K562 (cell line): ENCODE measurements around the gene GRAMD1B. TPM values are rescaled to one million over a fixed set of nuclear protein-coding genes. Genes with fewer than 3 reads are reported as not detected.

Experiments used
- ATAC-seq: fragments of 200-7000 bp; cut with Tn5 transposase; 3 replicates; pipeline ENCODE4 v1.9.1; 2020; ENCODE audit warnings: moderate library complexity
- BruUV-seq: library from RNA; stranded (reverse); fragments of 400-500 nt; replicated peaks from 2 replicates; lab custom pipeline; 2021; lab: Mats Ljungman, UMichigan
- CTCF ChIA-PET: fragments of 300-600 bp; formaldehyde crosslinking; extraction: SDS; loops from one replicate; lab custom pipeline; 2021; ENCODE audit warnings: low intra/inter-chr PET ratio; lab: Yijun Ruan, JAX
- POLR2A ChIA-PET: fragments of 300-600, 350-650 bp; sonication (Branson Sonifier 250); formaldehyde crosslinking; extraction: SDS; loops from one replicate; lab custom pipeline; 2021; ENCODE audit warnings: antibody characterized with exemption, inconsistent platforms; lab: Yijun Ruan, JAX
- DNase-seq, 4 experiments: peaks; one replicate each; pipeline versions ENCODE4 v3.0.0 to v3.0.0-alpha.2; 2011 to 2018; ENCODE audit warnings: low spot score in 3 of 4, mixed read lengths in 3 of 4; ENCODE audit errors: extremely low read depth in 1 of 4
- FAIRE-seq: peaks from 2 replicates; lab custom pipeline; 2011; peaks lifted over from hg19 to GRCh38; lab: Jason Lieb, UNC
- H2AFZ ChIP-seq: 2 replicates; pipeline ENCODE4 v1.6.0; 2011; ENCODE audit warnings: low read depth, low read length, control low read depth, inconsistent platforms
- H3K27ac ChIP-seq: fragments of 200-600 bp; 3 replicates; pipeline ENCODE4 v1.8.0; 2011; ENCODE audit warnings: low read depth, mild to moderate bottlenecking, control low read depth, inconsistent platforms, low read length, moderate library complexity, mixed read lengths; ENCODE audit errors: extremely low read depth
- H3K27me3 ChIP-seq, 2 experiments: fragments of 300-600 bp in 1 of 2; 2 replicates in 1 of 2; 3 replicates in 1 of 2; pipeline versions ENCODE4 v1.6.0 to v1.8.0; 2011; ENCODE audit warnings: inconsistent platforms in 2 of 2, low read length in 2 of 2, mild to moderate bottlenecking in 1 of 2, mixed read lengths in 1 of 2, moderate library complexity in 1 of 2; ENCODE audit not compliant: control insufficient read depth in 2 of 2, insufficient read depth in 2 of 2
- H3K36me3 ChIP-seq: fragments of 300-600 bp; 3 replicates; pipeline ENCODE4 v1.8.0; 2011; ENCODE audit warnings: mild to moderate bottlenecking, low read length, inconsistent platforms; ENCODE audit not compliant: control insufficient read depth, insufficient read depth
- H3K4me1 ChIP-seq, 2 experiments: fragments of 200-600 bp in 1 of 2; replicated peaks in 1 of 2; 2 replicates in 1 of 2; 3 replicates in 1 of 2; pipeline versions ENCODE4 v1.5.1 to v1.8.0; 2011; ENCODE audit warnings: inconsistent platforms in 2 of 2, low read length in 2 of 2, mild to moderate bottlenecking in 1 of 2, mixed read lengths in 1 of 2, moderate library complexity in 1 of 2; ENCODE audit not compliant: control insufficient read depth in 2 of 2, insufficient read depth in 2 of 2
- H3K4me2 ChIP-seq: 2 replicates; pipeline ENCODE4 v1.6.1; 2011; ENCODE audit warnings: low read length, control low read depth, inconsistent platforms, mixed read lengths; ENCODE audit not compliant: insufficient read depth
- H3K4me3 ChIP-seq: fragments of 200-600 bp; sonication (generic), shearing (Covaris generic); 2 replicates; pipeline ENCODE4 v1.5.1; 2016; ENCODE audit warnings: control low read depth, inconsistent platforms
- H3K79me2 ChIP-seq: fragments of 200-600 bp; 3 replicates; pipeline ENCODE4 v1.8.0; 2011; ENCODE audit warnings: low read length, inconsistent platforms; ENCODE audit not compliant: control insufficient read depth, insufficient read depth
- H3K9ac ChIP-seq, 2 experiments: 2 replicates each; pipeline versions ENCODE4 v1.6.0 to v1.6.1; 2011; ENCODE audit warnings: low read depth in 2 of 2, low read length in 2 of 2, control low read depth in 1 of 2, inconsistent platforms in 1 of 2, mild to moderate bottlenecking in 1 of 2, mixed read lengths in 1 of 2; ENCODE audit not compliant: insufficient read depth in 1 of 2
- H3K9me1 ChIP-seq: one replicate; pipeline ENCODE4 v1.6.0; 2011; ENCODE audit warnings: inconsistent platforms, mild to moderate bottlenecking, low read length, moderate library complexity; ENCODE audit not compliant: control insufficient read depth, insufficient read depth
- H3K9me3 ChIP-seq: replicated peaks from 2 replicates; pipeline ENCODE4 v1.5.1; 2011; ENCODE audit warnings: low read depth, low read length, inconsistent platforms; ENCODE audit not compliant: control insufficient read depth, insufficient read depth
- H4K20me1 ChIP-seq: replicated peaks from 2 replicates; pipeline ENCODE4 v1.6.1; 2011; ENCODE audit warnings: low read length, inconsistent platforms, mixed read lengths; ENCODE audit not compliant: control insufficient read depth, insufficient read depth
- CBX5 ChIP-seq: IDR thresholded peaks from 2 replicates; pipeline ENCODE4 v1.6.1; 2014; ENCODE audit warnings: low read depth, borderline replicate concordance
- CHD4 ChIP-seq: fragments of 200-600 bp; sonication (generic); IDR thresholded peaks from 3 replicates; pipeline ENCODE4 v1.6.1; 2012; ENCODE audit warnings: low read depth, mild to moderate bottlenecking, mixed read lengths, low read length, inconsistent platforms; ENCODE audit not compliant: insufficient read depth, insufficient replicate concordance, poor library complexity, severe bottlenecking
- ETV6 ChIP-seq, 3 experiments: fragments of 150-350 bp in 1 of 3; sonication (generic) in 1 of 3; formaldehyde crosslinking in 1 of 3; IDR thresholded peaks; 2 replicates each; pipeline versions ENCODE4 v1.6.1 to v1.8.0; 2014 to 2022; ENCODE audit warnings: borderline replicate concordance in 2 of 3, low read depth in 2 of 3, antibody characterized with exemption in 1 of 3, low read length in 1 of 3, mild to moderate bottlenecking in 1 of 3, missing genetic modification reagents in 1 of 3
- KDM2B ChIP-seq: fragments of 250-450 bp; sonication (Bioruptor Pico); IDR thresholded peaks from 2 replicates; pipeline ENCODE4 v1.8.0; 2021; ENCODE audit warnings: mild to moderate bottlenecking, moderate library complexity
- MECOM ChIP-seq: fragments of 250-450 bp; sonication (Bioruptor Pico); IDR thresholded peaks from 2 replicates; pipeline ENCODE4 v1.8.0; 2022; ENCODE audit warnings: inconsistent platforms
- MEF2A ChIP-seq: IDR thresholded peaks from 2 replicates; pipeline ENCODE4 v1.6.1; 2011; ENCODE audit warnings: low read depth, mild to moderate bottlenecking, low read length, moderate library complexity; ENCODE audit not compliant: control insufficient read depth
- MIER1 ChIP-seq: fragments of 450-650 bp; IDR thresholded peaks from 2 replicates; pipeline ENCODE4 v1.6.1; 2016; ENCODE audit warnings: antibody characterized with exemption, mild to moderate bottlenecking, low read depth
- NR1H2 ChIP-seq: sonication (generic); formaldehyde crosslinking; IDR thresholded peaks from 2 replicates; pipeline ENCODE4 v1.4.0; 2020; ENCODE audit warnings: mild to moderate bottlenecking, missing genetic modification reagents
- RFX5 ChIP-seq: IDR thresholded peaks from 2 replicates; pipeline ENCODE4 v1.6.1; 2011; ENCODE audit warnings: low read depth, mild to moderate bottlenecking, improper control_type of control experiment, low read length
- ZNF507 ChIP-seq: conservative IDR thresholded peaks from 2 replicates; pipeline ENCODE4 v1.6.1; 2017; ENCODE audit warnings: missing genetic modification characterization, missing compliant biosample characterization
- WGBS: fragments of 100-300 bp; shearing (Covaris generic); methylation state at CpG from one replicate; pipeline ENCODE4 v1.1.6; 2016; ENCODE audit warnings: low coverage, mixed read lengths; ENCODE audit not compliant: insufficient coverage; ENCODE audit errors: missing lambda C conversion rate; 5-methylcytosine and 5-hydroxymethylcytosine counted together
- in situ Hi-C: fragments of 300-500 bp; cut with MboI; formaldehyde crosslinking; loops from 4 replicates; pipeline ENCODE4 v1.15.0; 2018; ENCODE audit warnings: inconsistent platforms, mixed read lengths
- intact Hi-C: fragments of 100-400 bp; cut with micrococcal nuclease; formaldehyde crosslinking; loops from 2 replicates; pipeline ENCODE4 v1.14.2; 2022
- polyA plus RNA-seq, 8 experiments: library from polyadenylated mRNA; depleted of rRNA in 4 of 8; stranded (reverse) in 5 of 8; unstranded in 3 of 8; fragments of >200 nt; fragmentation: Nextera tagmentation in 2 of 8; fragmentation: Illumina TruSeq in 1 of 8; extraction: Ambion mirVana in 2 of 8; extraction: Trizol in 1 of 8; gene quantifications; 2 replicates each; pipeline versions ENCODE4 v1.2.1 to v1.2.3, GENCODE V29; 2011 to 2014; ENCODE audit warnings: inconsistent platforms in 1 of 8, missing spikeins in 1 of 8
- total RNA-seq, 7 experiments: library from RNA; depleted of rRNA in 6 of 7; stranded (reverse); fragments of >200 nt in 6 of 7; fragmentation: Illumina TruSeq in 2 of 7; extraction: Trizol in 2 of 7; gene quantifications; 2 replicates each; pipeline versions ENCODE4 v1.2.1 to v1.2.3, GENCODE V29; 2011 to 2021; ENCODE audit warnings: low replicate concordance in 1 of 7
- TF ChIP-seq, protein P1 (sequence below), 3 experiments: IDR thresholded peaks in 2 of 3; conservative IDR thresholded peaks in 1 of 3; 2 replicates each; pipeline ENCODE4 v1.5.1; 2011 to 2012; ENCODE audit warnings: low read length in 3 of 3, mild to moderate bottlenecking in 3 of 3, control low read depth in 2 of 3, improper control_type of control experiment in 1 of 3, inconsistent platforms in 1 of 3, low read depth in 1 of 3, mixed read lengths in 1 of 3, moderate library complexity in 1 of 3; ENCODE audit not compliant: insufficient read depth in 2 of 3

The GRAMD1B gene
- total and polyA plus RNA-seq, 9 of the 15 experiments (the other 6 are each of a cell fraction or from before 2014, with no cell fraction given): 0.31 TPM; not detected in 8

DNA sequence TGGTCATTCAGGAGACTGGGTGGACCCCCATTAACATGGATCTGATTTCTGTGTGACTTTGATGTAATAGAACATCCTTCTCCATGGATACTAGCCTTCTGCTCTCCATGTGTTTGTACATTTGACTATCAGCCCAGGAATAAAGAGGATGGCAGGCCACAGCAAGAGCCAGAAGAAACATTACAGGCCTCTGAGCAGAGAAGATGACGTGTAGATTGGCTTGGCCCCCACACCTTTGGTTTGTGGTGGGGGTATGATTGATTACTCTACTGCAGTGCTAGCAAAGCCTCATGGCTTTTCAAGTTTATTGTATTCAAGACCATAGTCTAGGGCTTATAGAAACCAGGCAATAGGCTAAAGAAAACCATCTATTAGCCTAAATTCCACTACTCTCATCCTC lies 77.0 kb downstream of the GRAMD1B start:
- no peaks in the 10 kb centered on the region for H3K36me3 ChIP-seq
- FAIRE-seq: no peak
- TF ChIP-seq, protein P1, sequence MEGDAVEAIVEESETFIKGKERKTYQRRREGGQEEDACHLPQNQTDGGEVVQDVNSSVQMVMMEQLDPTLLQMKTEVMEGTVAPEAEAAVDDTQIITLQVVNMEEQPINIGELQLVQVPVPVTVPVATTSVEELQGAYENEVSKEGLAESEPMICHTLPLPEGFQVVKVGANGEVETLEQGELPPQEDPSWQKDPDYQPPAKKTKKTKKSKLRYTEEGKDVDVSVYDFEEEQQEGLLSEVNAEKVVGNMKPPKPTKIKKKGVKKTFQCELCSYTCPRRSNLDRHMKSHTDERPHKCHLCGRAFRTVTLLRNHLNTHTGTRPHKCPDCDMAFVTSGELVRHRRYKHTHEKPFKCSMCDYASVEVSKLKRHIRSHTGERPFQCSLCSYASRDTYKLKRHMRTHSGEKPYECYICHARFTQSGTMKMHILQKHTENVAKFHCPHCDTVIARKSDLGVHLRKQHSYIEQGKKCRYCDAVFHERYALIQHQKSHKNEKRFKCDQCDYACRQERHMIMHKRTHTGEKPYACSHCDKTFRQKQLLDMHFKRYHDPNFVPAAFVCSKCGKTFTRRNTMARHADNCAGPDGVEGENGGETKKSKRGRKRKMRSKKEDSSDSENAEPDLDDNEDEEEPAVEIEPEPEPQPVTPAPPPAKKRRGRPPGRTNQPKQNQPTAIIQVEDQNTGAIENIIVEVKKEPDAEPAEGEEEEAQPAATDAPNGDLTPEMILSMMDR (IDR thresholded peaks at IDR 0.05 in 2 of 3, conservative IDR thresholded peaks at IDR 0.05 in 1 of 3; ENCODE audit: insufficient read depth in 2 of 3, low read depth in 1 of 3, low read length in 3 of 3): no peak
- no peak for TF ChIP-seq MECOM (CRISPR knock-in tag)
- no peak for TF ChIP-seq KDM2B (CRISPR knock-in tag)
- no peak for TF ChIP-seq ETV6 (IDR thresholded peaks at IDR 0.05; ENCODE audit: borderline replicate concordance in 1 of 2, low read depth in 2 of 2, low read length in 1 of 2)
- no peak for TF ChIP-seq ETV6 (CRISPR knock-in tag; IDR thresholded peaks at IDR 0.05; ENCODE audit: borderline replicate concordance)
- no peak for TF ChIP-seq CHD4
- no peak for TF ChIP-seq RFX5
- no peak for TF ChIP-seq MIER1
- TF ChIP-seq ZNF507 (tag): no peak
- no peak for TF ChIP-seq MEF2A
- TF ChIP-seq CBX5: no peak
- no peak for TF ChIP-seq NR1H2
- TF ChIP-seq, all 486 proteins: peak for 0
- Histone ChIP-seq H3K9me1 (no peaks in the 10 kb centered on the region), H3K4me3 (no peak overlapping the region), H3K9ac (no peak overlapping the region), H3K27me3 (peaks cover 0 to 10% of the 10 kb centered on the region in 2 experiments; a peak in 1 of 5 replicates), H3K9me3 (no peaks in the 10 kb centered on the region), H4K20me1 (no peaks in the 10 kb centered on the region), H3K79me2 (no peaks in the 10 kb centered on the region), H3K27ac (no peak overlapping the region), H2AFZ (no peak overlapping the region), H3K4me1 (no peaks in the 10 kb centered on the region), H3K4me2 (no peak overlapping the region)
- WGBS: 0% methylated on average over 1 of the region's 1 CpG
- ChIA-PET POLR2A (no interaction called here), CTCF (no interaction called here)
- no TSS peak for BruUV-seq
- DNase-seq: no peak
- in situ Hi-C loops: no loop called here
- ATAC-seq: no peak
- intact Hi-C loops: no loop called here
